Measurements from ENCODE around the gene GDPD4.

Gene GDPD4

DNA sequence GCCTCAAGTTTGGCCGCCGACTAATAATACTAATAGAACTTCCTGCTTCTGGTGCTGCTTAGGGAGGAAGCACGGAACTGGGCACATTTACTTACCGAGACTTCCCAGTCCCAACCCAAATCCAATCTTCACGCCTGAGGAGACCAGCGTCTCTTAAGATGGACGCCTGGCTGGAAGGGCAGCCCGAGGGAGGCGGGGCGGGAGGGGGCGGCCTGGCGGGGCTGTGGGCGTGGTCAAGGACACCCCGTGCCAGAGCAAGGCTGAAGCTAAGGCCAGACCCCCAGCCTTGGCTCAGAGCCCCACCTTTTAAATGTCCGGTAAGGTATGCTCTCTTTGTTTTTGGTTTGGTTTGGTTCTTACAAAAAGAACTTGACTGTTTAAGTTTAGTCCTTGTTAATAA lies at the start of gene GDPD4:
Gene GDPD4 (minus strand): TSS at position 177 of the 400 bp plus-strand sequence. CDS start 16,549 bp downstream, outside the sequence.
- DNase-seq, result no peak

- no peak for DNase-seq
These were observed 46.5 kb upstream of the GDPD4 start for GRCh38 chr11:77347948-77348347.

- DNase-seq, result no peak
These were observed 45.6 kb upstream of the GDPD4 start for GRCh38 chr11:77346906-77347603.

GRCh38 chr11:77345621-77346020 lies 44.1 kb upstream of the GDPD4 start:
- no peak for DNase-seq

DNA sequence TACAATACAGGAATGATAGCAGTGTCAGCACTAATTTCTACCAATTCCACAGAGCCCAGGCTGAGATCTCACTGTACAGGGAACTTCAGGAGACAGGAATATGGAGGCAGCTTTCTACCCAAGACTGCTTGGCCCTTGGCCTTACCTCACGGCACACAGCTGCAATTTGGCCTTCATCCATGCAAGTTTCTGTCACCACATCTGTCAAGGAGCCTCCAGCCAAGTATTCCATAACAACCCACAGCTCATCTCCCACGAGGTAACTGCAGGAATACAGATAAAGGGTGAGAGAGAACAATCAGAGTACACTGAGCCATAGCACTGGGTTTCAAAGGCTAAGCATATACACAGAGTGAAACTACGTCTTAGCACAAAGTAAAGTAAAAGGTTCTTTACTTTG lies 39.0 kb upstream of the GDPD4 start:
- no peak for DNase-seq

DNA sequence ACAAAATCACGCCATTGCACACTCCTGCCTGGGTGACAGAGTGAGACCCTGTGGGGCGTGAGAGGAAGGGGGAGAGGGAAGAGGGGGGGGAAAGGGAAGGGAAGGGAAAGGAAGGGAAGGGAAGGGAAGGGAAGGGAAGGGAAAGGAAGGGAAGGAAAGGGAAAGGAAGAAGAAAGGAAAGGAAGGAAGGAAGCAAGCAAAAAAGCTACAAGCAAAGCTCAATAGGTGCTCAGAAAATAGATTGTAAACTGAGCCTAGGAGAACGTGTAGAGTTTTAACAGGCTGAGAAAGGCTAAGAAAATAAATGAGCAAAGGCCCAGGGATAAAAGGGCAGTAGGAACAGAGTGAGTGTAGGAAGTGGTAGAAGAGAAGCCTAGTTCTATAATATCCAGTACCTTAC lies 30.8 kb upstream of the GDPD4 start:
- DNase-seq, result peak; percentile 58

DNA sequence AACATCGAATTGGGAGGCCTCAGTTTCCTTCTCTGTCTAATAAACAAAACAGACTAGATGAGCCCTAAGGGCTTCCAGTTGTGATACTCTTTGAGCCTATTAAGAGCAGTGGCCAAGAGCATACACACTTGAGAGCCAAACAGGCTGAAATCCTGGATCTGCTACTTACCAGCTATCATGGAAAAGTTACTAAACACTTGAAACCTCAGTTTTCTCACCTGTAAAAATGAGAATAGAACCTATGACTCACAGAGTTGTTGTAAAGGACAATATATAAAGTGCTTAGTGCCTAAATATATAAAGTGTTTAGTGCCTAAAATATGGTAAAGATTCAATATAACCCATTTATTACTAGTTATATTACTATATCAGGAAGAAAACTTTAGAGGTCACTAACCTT lies 23.7 kb upstream of the GDPD4 start:
- peak; percentile 29 for DNase-seq

DNA sequence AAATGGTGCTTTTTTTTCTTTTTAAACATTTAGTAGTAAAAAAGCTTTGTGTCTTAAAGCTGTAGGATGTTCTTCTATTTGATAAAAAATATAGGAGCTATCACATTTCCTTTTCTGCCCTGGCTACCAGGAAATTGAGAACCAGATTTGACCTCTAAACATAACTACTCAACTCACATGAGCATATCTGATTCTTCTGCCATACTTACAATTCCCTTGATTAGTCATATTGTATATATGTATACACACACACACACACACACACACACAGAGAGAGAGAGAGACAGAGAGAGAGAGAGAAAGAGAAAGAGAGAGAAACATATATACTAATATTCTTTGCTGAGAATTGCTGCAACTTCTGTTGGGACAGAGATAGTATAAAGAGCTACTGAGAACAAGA lies 23.0 kb upstream of the GDPD4 start:
- DNase-seq, result no peak

DNA sequence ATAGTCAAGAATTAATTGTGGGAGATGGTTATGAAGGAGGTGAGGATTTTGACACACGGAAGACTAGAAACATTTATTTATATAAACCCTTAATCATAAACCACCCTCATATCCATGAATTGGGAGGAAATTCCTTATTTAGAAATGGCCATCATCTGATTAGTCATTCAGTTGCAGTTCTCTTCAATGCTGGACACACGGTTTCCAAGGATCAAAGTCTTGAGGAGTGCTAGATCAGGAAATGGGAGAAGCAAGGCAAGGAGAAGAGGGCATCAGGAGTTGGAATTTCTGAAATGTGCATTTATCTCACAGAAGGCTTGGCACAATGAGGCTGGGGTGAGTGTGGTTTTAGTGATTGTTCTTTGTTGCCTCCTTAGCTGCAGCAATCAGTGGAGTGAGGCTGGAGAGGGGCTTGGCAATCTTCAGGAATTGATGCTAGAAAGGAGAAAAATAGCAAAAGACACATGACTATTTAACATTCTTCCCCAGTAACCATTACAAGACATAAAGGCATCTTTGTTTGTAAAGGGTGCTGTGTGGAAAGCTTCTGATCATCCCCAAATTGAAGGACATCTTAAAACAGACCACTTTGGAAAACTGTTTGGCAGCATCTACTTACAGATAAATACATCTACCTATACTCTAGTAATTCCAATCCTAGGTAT lies 21.6 kb upstream of the GDPD4 start:
- no peak for DNase-seq

- DNase-seq, result no peak
These were observed 21.0 kb upstream of the GDPD4 start for GRCh38 chr11:77322506-77322905.

GRCh38 chr11:77320351-77320750 lies 18.9 kb upstream of the GDPD4 start:
- no peak for DNase-seq

GRCh38 chr11:77318600-77318999 lies 17.1 kb upstream of the GDPD4 start:
- no peak for DNase-seq

- no peak for DNase-seq
These were observed 15.4 kb upstream of the GDPD4 start for GRCh38 chr11:77316733-77317342.

- peak; percentile 33 for DNase-seq
These were observed 10.6 kb upstream of the GDPD4 start for GRCh38 chr11:77312107-77312506.

DNA sequence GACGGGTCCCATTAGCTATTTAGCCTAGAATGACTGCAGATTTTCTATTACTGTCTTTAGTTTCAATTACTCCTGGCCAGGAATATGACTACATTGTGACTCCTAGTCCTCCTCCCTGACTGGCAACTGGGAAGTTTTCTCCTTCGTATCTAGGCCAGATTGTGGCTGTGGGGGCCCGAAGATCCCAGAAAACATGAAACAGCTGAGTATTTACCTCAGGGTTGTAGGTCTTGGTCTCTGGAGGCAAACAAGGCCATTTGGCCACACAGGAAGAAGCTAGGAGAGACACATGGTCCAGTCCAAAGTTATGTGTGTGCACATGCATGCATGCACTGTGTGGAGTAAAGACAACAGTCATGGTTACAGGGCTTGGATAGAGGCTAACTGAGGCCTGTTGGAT lies 10.2 kb upstream of the GDPD4 start:
- no peak for DNase-seq

DNA sequence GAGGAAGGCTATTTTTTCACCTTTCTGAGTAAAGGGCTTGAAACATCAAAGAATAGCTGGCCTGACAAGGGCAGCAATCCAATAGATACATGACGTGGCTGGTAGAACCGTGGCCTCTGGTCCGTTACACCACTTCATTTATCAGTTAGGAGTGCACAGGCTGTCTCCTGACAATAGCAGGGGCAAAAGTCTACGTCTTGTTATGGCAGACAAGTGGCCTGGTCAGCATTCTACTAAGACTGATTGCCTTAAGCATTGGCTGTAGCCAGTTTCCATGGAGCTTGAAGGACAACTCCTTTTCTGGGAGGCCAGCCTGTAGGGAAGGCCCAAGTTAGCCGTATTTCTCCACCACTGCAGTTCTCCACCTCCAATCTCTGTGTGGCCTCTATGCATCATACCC lies 9.2 kb upstream of the GDPD4 start:
- no peak for DNase-seq

DNA sequence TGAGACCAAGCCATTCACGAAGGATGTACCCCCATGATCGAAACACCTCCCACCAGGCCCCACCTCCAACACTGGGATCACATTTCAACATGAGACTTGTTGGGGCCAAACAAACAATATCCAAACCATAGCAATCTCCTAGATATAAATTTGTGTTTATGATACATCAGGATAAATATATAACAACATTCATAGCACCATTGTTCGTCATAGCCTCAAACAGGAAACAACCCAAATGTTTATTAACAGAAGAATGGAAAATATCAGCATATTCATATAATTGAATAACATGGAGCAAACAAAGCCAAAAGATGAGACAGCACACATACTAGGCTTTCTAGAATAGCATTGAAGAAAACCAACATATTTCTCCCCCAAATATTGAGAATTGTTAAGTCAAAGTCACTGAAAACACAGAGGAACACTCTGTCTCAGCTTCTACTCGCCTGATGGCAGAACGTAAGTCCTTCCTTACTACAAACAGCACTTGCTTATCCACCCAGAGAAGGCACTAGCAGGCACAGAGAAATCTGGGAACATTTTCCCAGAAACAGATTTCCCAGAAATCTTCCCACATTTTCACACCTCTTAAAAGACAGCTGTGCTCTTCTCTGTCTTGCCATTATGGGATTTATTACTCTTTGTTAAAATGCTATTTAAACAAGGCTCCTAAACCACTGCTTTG lies 8.1 kb upstream of the GDPD4 start:
- DNase-seq, result no peak

GRCh38 chr11:77308838-77309237 lies 7.4 kb upstream of the GDPD4 start:
- no peak for DNase-seq

- DNase-seq, result no peak
These were observed 1.8 kb upstream of the GDPD4 start for GRCh38 chr11:77303328-77303727.

DNA sequence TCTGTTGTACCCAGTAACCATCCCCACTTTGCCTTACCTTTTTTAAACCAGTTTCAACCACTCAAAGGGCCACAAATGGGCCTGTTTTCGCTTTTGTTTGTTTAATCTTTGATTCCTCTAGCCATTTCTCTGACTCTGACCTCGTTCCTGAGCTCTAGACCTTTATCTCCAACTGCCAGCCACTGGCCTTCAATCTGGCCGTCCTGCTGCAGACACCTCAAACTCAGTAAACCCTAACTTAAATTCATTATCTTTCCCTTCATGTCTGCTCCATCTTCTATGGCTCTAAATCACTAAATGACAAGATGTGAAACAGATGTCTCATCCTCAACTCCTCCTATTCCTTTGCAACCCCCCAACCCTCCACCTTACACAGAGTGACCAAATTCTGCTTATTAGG lies 1.3 kb upstream of the GDPD4 start:
- DNase-seq, result no peak

- peak; percentile 75 for DNase-seq
These were observed 791 bp downstream of the GDPD4 start for GRCh38 chr11:77300695-77301094.

GRCh38 chr11:77300028-77300427 lies 1.5 kb downstream of the GDPD4 start:
- peak; percentile 99 for DNase-seq

- DNase-seq, result peak; percentile 100
These were observed 1.9 kb downstream of the GDPD4 start for GRCh38 chr11:77299528-77299993.

- no peak for DNase-seq
These were observed 7.4 kb downstream of the GDPD4 start for GRCh38 chr11:77294040-77294439.

Data from DMS53 (cell line).